Inflammatory macrophage treated with lipopolysaccharide for 4 hours (primary cell): ENCODE results near the gene INO80C.
"Not testable (repeated sequence)": the region's sequence is repeated elsewhere in the genome, so short reads cannot be mapped to it uniquely, and the experiment has no call there.

Experiments
- DNase-seq: peaks from one replicate; pipeline ENCODE4 v3.0.0-alpha.2; 2020

Gene INO80C

DNA sequence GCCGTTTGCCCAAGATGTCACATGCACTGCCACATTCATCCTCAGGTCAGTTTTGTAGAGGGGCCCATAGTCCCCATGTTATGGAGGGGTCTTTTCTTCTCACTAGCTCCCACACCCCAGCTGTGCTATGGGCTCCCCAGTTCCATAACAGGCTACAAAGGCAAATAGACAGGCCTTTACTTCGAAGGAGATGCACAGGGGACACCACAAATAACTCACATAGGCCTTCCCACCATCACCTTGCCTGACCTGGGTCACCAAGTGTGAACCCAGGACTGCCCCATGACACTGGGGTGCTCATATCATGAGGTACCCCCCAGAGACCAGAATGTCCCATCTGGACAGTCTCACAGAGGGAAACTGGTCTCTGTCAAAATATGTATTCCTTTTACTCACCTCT is 15.0 kb upstream of the INO80C start:
- DNase-seq, result no peak

DNA sequence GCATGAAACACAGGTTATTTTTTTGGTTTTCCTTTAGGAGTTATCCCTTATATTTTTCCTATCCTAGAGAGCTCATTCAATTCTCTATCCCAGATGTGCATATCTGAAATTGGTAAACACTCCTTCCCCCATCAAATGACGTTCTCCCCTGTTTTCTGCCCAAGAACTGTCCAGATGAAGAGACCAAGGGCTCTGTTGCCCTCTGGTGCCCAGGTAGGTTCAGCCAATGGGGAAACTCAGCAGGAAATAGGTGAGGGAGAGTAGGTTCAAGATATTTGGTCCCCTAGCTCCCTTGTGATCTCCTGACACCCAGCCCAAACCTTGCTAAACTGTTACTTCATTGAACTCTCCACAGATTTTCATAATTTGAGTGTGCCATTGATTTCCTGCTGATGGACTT is 14.1 kb upstream of the INO80C start:
- no peak for DNase-seq

- DNase-seq, result peak; percentile 49
These were observed 13.7 kb upstream of the INO80C start for GRCh38 chr18:35511428-35511827.

- no peak for DNase-seq
These were observed 12.4 kb upstream of the INO80C start for GRCh38 chr18:35510076-35510651.

DNA sequence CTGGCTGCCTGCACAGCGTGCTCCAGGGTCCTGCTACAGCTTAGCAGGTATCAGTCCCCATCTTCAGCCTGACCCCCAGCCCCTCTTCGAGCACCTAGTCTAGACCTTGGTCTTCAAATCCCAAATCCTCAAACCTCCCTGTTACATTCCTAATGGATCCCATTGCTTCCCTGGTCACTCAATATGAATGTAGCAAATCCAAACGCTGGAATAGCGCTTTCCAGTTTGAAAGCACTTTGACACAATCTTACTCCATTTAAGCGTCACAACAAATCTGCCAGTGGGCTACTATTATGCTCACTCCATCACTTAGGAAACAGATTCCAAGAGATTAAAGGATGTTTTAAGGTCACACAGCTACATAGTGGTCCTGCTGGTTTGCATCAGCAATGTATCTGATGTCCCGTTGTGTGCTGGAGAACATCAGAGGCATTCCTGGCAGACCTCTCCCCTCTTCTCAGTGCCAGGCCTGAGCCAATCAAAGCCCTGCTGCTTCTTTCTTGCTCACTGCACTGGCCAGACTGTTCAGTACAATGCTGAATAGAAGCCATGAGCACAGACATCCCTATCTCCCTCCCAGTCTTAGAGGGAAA is 11.1 kb upstream of the INO80C start:
- no peak for DNase-seq

- DNase-seq, result peak; percentile 32
These were observed 10.3 kb upstream of the INO80C start for GRCh38 chr18:35508030-35508429.

DNA sequence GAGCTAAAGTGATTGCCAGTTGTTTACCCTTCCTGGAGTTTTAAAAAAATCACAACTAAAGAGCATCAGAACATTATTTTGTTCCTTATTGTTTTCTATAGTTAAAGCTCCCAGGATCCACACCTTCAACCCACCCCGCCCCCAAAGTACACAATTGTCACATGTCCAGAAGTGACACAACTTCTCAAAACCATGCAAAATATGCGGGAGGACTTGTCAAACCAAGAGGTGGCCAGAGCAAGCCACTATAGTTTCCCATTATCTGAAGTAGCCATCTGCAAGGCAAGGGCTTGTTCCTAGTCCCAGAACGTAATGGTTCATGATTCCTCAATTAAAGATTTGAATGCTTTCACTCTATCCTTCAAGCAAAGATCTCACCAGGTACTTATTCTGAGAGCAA is 9.9 kb upstream of the INO80C start:
- DNase-seq, result no peak

DNA sequence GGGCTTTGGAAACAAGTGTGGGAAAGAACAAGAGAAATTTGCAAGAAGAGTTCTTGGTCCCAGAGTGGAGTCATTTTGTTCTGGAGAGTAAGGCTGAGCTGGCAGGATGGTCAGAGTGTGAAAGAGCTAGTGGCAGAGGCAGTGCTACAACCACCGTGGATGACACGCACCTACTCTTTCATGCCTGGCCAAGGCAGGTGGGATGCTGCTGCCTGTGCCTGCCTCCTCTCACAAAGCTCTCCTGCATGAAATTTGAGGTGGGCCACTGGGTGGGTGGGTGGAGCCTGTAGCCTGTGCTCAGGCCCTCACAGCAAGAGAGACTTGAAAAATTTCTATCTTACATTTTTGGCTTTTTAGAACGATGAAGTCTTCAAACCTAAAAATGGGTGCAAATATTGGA is 9.4 kb upstream of the INO80C start:
- no peak for DNase-seq

DNA sequence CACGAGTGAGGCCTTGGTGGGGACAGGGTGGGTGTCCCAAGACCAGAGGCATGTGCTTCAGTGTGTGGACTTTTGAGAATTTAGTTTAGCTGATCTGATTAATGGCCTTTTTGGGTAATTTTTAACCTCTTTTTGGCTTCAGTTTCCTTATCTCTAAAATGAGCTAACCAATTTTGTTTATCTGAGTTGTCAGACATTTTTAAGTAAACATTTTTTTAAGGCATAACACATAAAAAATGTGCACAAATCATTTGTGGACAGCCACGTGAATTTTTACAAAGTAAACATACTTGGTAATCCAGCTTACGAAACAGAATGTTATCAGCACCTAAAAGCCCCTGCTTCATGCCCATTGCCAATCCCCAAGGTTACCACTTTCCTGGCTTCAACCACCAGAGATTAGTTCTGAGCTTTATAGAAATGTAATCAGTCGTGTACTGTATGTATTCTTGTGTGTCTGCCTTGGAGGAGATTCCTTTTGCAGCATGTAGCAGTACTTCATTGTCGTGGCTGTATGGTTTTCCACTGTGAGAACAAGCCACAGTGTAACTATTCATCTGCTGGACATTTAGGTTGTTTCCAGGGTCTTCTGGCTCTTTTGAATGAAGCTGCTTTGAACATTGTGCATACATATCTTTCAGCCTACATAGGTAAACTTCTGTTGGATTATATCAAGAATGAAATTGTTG is 8.4 kb upstream of the INO80C start:
- DNase-seq, result no peak

- DNase-seq, result no peak
These were observed 7.2 kb upstream of the INO80C start for GRCh38 chr18:35504996-35505395.

- DNase-seq, result peak; percentile 69
These were observed 4.3 kb upstream of the INO80C start for GRCh38 chr18:35502052-35502451.

GRCh38 chr18:35501369-35501768 is 3.6 kb upstream of the INO80C start:
- no peak for DNase-seq

DNA sequence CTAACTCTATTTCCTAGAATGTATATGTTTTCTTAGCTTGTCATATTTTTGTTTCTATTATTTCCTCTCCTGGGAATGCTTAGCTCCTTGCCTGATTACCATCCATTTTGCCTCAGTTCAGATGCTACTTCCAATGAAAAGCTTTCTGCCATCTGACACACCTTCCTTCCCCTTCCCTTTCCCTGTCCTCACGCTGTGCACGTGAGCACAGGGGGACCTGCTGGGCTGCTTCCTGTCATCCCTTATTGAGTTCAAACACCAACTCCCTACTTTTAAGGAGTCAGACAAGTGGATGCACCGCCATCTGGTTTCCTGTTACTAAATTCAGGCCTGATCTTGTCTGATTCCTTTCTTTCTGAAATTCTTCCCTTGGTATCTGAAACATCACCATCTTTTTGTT is 2.4 kb upstream of the INO80C start:
- no peak for DNase-seq

DNA sequence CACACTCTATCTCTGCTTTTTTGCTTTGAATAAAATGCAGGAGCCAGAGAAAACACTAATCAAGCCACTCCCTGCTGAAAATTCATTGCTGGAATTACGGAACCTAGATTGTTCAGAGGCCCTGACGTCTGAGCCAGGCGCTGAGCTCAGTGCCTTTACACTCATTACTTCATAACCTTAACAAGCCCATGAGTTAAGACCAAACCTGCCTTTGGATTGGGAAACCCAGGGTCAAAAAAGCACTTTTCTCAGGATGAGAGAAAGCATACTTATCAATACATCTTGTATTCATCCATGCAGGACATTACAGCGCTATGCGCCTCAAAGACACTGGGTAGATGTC is 762 bp downstream of the INO80C start:
- DNase-seq, result peak; percentile 49

GRCh38 chr18:35495536-35496314 is 2.0 kb downstream of the INO80C start:
- DNase-seq, result peak; percentile 29

GRCh38 chr18:35494251-35495220 is 3.2 kb downstream of the INO80C start:
- DNase-seq, result peak; percentile 70

DNA sequence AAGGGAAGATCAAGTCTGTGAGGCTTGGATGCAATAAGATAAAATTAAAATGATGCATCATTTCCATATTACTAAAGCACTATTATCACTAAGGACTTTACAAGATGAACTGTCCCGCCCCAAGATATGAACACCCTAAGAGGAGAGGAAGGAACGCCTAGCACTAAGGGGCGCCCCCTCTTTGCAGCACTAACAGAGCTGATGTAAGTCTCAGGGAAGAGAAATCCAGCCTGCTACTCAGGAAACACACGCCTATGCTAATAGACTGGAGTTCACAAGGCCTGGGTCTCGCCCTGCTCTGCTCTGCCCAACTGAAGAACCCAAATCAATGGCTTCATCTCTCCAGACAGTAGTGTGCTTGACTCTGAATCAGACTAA is 6.1 kb downstream of the INO80C start:
- DNase-seq, result peak; percentile 67

GRCh38 chr18:35490894-35491699 is 6.7 kb downstream of the INO80C start:
- no peak for DNase-seq

- peak; percentile 19 for DNase-seq
These were observed 7.8 kb downstream of the INO80C start for GRCh38 chr18:35489913-35490490.

DNA sequence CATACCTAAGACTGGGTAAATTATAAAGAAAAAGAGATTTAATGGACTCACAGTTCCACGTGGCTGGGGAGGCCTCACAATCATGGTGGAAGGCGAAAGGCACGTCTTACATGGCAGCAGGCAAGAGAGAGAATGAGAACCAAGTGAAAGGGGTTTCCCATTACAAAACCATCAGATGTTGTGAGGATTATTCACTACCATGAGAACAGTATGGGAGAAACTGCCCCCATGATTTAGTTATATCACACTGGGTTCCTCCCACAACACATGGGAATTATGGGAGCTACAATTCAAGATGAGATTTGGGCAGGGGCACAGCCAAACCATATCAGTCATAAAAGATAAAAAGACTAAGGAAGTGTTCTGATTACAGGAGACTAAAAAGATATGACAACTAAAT is 8.5 kb downstream of the INO80C start:
- DNase-seq, result peak; percentile 61

- DNase-seq, result not testable (repeated sequence)
These were observed 9.4 kb downstream of the INO80C start for GRCh38 chr18:35488396-35488795.
